Neural progenitor cell (in vitro differentiated cells): Measurements from ENCODE around the gene CCND2. TPM values are rescaled to one million over a fixed set of nuclear protein-coding genes. Genes with fewer than 3 reads are reported as not detected.
A peak's percentile ranks its signal among the peaks of the same experiment; 100 is the strongest.
"Not testable (repeated sequence)": the region's sequence is repeated elsewhere in the genome, so short reads cannot be mapped to it uniquely, and the experiment has no call there.

Source experiments
- DNase-seq: peaks from one replicate; pipeline ENCODE4 v3.0.0-alpha.2; 2016; ENCODE audit warnings: low spot score
- H2AFZ ChIP-seq: fragments of 200-600 bp; sonication (generic); replicated peaks from 2 replicates; pipeline ENCODE4 v1.6.1; 2016; ENCODE audit warnings: antibody characterized with exemption
- H3F3A ChIP-seq: fragments of 200-600 bp; sonication (generic); 2 replicates; pipeline ENCODE4 v1.6.1; 2016; ENCODE audit warnings: antibody characterized with exemption, low read depth
- H3K27ac ChIP-seq: fragments of 200-600 bp; sonication (generic); 2 replicates; pipeline ENCODE4 v1.5.1; 2016; ENCODE audit warnings: mild to moderate bottlenecking
- H3K27me3 ChIP-seq: fragments of 200-600 bp; sonication (generic); 2 replicates; pipeline ENCODE4 v1.6.1; 2016; ENCODE audit warnings: mild to moderate bottlenecking, moderate library complexity
- H3K36me3 ChIP-seq: fragments of 200-600 bp; sonication (generic); 2 replicates; pipeline ENCODE4 v1.5.1; 2016
- H3K4me1 ChIP-seq: fragments of 200-600 bp; sonication (generic); 2 replicates; pipeline ENCODE4 v1.6.1; 2016; ENCODE audit warnings: mixed run types
- H3K4me2 ChIP-seq: fragments of 200-600 bp; sonication (generic); 2 replicates; pipeline ENCODE4 v1.6.1; 2016
- H3K4me3 ChIP-seq: fragments of 200-600 bp; sonication (generic); 2 replicates; pipeline ENCODE4 v1.5.1; 2016
- H3K79me2 ChIP-seq: fragments of 200-600 bp; sonication (generic); 2 replicates; pipeline ENCODE4 v1.6.1; 2016; ENCODE audit warnings: low read depth
- H3K9ac ChIP-seq: fragments of 200-600 bp; sonication (generic); 2 replicates; pipeline ENCODE4 v1.6.1; 2016
- H3K9me3 ChIP-seq: fragments of 200-600 bp; sonication (generic); 2 replicates; pipeline ENCODE4 v1.5.1; 2016; ENCODE audit warnings: low read depth
- H4K20me1 ChIP-seq: fragments of 200-600 bp; sonication (generic); 2 replicates; pipeline ENCODE4 v1.6.1; 2016; ENCODE audit warnings: low read depth
- H3K27ac Mint-ChIP-seq: 3 replicates; pipeline ENCODE4 v1.8.0; 2021; ENCODE audit warnings: mixed read lengths
- H3K27me3 Mint-ChIP-seq: 2 replicates; pipeline ENCODE4 v1.8.0; 2022; ENCODE audit warnings: low read depth, mild to moderate bottlenecking, inconsistent platforms, moderate library complexity, mixed read lengths; ENCODE audit not compliant: insufficient read depth
- H3K36me3 Mint-ChIP-seq: 3 replicates; pipeline ENCODE4 v1.8.0; 2021; ENCODE audit warnings: mixed read lengths
- H3K4me1 Mint-ChIP-seq: 3 replicates; pipeline ENCODE4 v1.8.0; 2021; ENCODE audit warnings: mixed read lengths
- H3K4me3 Mint-ChIP-seq: 3 replicates; pipeline ENCODE4 v1.8.0; 2021; ENCODE audit warnings: mild to moderate bottlenecking, moderate library complexity, mixed read lengths
- H3K9me3 Mint-ChIP-seq: 3 replicates; pipeline ENCODE4 v1.8.0; 2020; ENCODE audit warnings: mixed read lengths
- CTCF ChIP-seq: fragments of 200-600 bp; sonication (generic); IDR thresholded peaks from 2 replicates; pipeline ENCODE4 v1.5.1; 2017; ENCODE audit warnings: antibody characterized with exemption, mild to moderate bottlenecking
- EZH2 ChIP-seq: fragments of 200-600 bp; sonication (generic); IDR thresholded peaks from 2 replicates; pipeline ENCODE4 v1.6.1; 2017; ENCODE audit warnings: antibody characterized with exemption, mild to moderate bottlenecking, moderate library complexity
- EZH2phosphoT487 ChIP-seq: fragments of 200-600 bp; sonication (generic); IDR thresholded peaks from 2 replicates; pipeline ENCODE4 v1.6.1; 2017; ENCODE audit warnings: antibody characterized with exemption
- total RNA-seq: library from RNA; depleted of rRNA; stranded (reverse); fragments of >200 nt; gene quantifications from 2 replicates; pipeline ENCODE4 v1.2.3, GENCODE V29; 2015; ENCODE audit warnings: low replicate concordance

Gene CCND2
- total RNA-seq, 1 donor from 2014 or later = 95.8 TPM

GRCh38 chr12:4242595-4242994 is 31.0 kb upstream of the CCND2 start:
- no peaks in the 10 kb centered on the region for H3K27me3 ChIP-seq
- H3F3A ChIP-seq = peaks cover 6% of the 10 kb centered on the region
- no peak overlapping the region for H3K4me3 ChIP-seq
- peaks cover 11% of the 10 kb centered on the region for H3K4me1 ChIP-seq
- no peaks in the 10 kb centered on the region for H3K79me2 ChIP-seq
- H4K20me1 ChIP-seq = no peaks in the 10 kb centered on the region
- no peak overlapping the region for H2AFZ ChIP-seq
- H3K36me3 ChIP-seq = no peaks in the 10 kb centered on the region
- no peak overlapping the region for H3K4me2 ChIP-seq
- H3K4me3 Mint-ChIP-seq = no peak overlapping the region
- H3K4me1 Mint-ChIP-seq = peaks cover 25% of the 10 kb centered on the region
- H3K27ac ChIP-seq = no peak overlapping the region
- no peaks in the 10 kb centered on the region for H3K36me3 Mint-ChIP-seq
- no peak overlapping the region for H3K9ac ChIP-seq
- no peaks in the 10 kb centered on the region for H3K27me3 Mint-ChIP-seq
- TF ChIP-seq EZH2 (no peak), EZH2phosphoT487 (no peak), CTCF (no peak)
- H3K9me3 ChIP-seq = no peaks in the 10 kb centered on the region
- DNase-seq = no peak
- H3K9me3 Mint-ChIP-seq = peaks cover 18% of the 10 kb centered on the region
- H3K27ac Mint-ChIP-seq = no peak overlapping the region

- no peaks in the 10 kb centered on the region for H3K9me3 ChIP-seq
Observed at GRCh38 chr12:4243091-4243490, 30.5 kb upstream of the CCND2 start.

GRCh38 chr12:4243491-4244100 is 30.0 kb upstream of the CCND2 start:
- Mint-ChIP-seq H3K9me3 (peaks cover 13% of the 10 kb centered on the region), H3K4me1 (peaks cover 25% of the 10 kb centered on the region), H3K27ac (peak overlapping the region; percentile 58)
- H3K27me3 ChIP-seq, H3K36me3 Mint-ChIP-seq, H3K27me3 Mint-ChIP-seq, H3K9me3 ChIP-seq, H3K9ac ChIP-seq, H3K4me3 ChIP-seq, H3F3A ChIP-seq, DNase-seq, H3K27ac ChIP-seq, H2AFZ ChIP-seq, H3K79me2 ChIP-seq, H3K4me3 Mint-ChIP-seq, H3K36me3 ChIP-seq, H3K4me2 ChIP-seq, H4K20me1 ChIP-seq: not testable (repeated sequence)
- peaks cover 11% of the 10 kb centered on the region for H3K4me1 ChIP-seq

More at GRCh38 chr12:4243091-4243490, 30.5 kb upstream of the CCND2 start:
- Histone ChIP-seq H3F3A (peaks cover 6% of the 10 kb centered on the region), H3K27me3 (no peaks in the 10 kb centered on the region), H2AFZ (no peak overlapping the region), H3K79me2 (no peaks in the 10 kb centered on the region), H3K4me3 (no peak overlapping the region), H3K4me1 (peaks cover 11% of the 10 kb centered on the region), H3K36me3 (no peaks in the 10 kb centered on the region), H3K27ac (no peak overlapping the region), H4K20me1 (no peaks in the 10 kb centered on the region), H3K9ac (no peak overlapping the region), H3K4me2 (no peak overlapping the region)
- Mint-ChIP-seq H3K27me3 (no peaks in the 10 kb centered on the region), H3K9me3 (peaks cover 18% of the 10 kb centered on the region), H3K36me3 (no peaks in the 10 kb centered on the region), H3K4me3 (no peak overlapping the region), H3K27ac (no peak overlapping the region), H3K4me1 (peaks cover 25% of the 10 kb centered on the region)
- DNase-seq = no peak
- TF ChIP-seq EZH2 = no peak
- TF ChIP-seq EZH2phosphoT487 = no peak
- TF ChIP-seq CTCF = no peak

DNA sequence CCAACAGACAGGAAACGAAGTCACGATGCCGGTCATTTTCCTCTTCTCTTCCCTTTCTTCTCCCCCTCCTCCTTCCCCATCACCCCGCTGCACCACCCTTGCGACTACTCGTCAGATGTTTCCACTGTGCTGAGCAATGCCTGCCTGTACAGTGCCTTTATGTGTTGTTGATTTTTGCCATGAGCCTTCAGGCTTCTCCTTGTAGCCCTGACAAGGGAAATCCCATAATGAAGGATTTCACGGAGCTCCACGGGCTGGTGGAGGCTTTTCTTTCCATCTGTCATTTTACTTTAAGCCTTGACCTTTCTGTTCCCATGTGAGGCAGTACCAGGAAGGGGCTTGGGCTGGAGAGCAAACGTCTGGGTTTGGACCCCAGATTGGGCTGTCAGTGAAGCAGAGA is 28.7 kb upstream of the CCND2 start:
- peaks cover 6% of the 10 kb centered on the region for H3F3A ChIP-seq
- no peaks in the 10 kb centered on the region for H3K36me3 ChIP-seq
- no peak overlapping the region for H3K27ac ChIP-seq
- no peaks in the 10 kb centered on the region for H3K9me3 ChIP-seq
- Mint-ChIP-seq H3K4me3 (no peak overlapping the region), H3K27ac (no peak overlapping the region), H3K36me3 (no peaks in the 10 kb centered on the region), H3K9me3 (peaks cover 4% of the 10 kb centered on the region), H3K4me1 (peaks cover 25% of the 10 kb centered on the region), H3K27me3 (no peaks in the 10 kb centered on the region)
- H3K4me2 ChIP-seq = no peak overlapping the region
- H3K9ac ChIP-seq = no peak overlapping the region
- no peaks in the 10 kb centered on the region for H4K20me1 ChIP-seq
- no peak for DNase-seq
- no peak for TF ChIP-seq EZH2phosphoT487
- TF ChIP-seq EZH2 = no peak
- TF ChIP-seq CTCF = no peak
- H3K27me3 ChIP-seq = no peaks in the 10 kb centered on the region
- H3K79me2 ChIP-seq = no peaks in the 10 kb centered on the region
- H3K4me1 ChIP-seq = peaks cover 11% of the 10 kb centered on the region
- H2AFZ ChIP-seq = no peak overlapping the region
- no peak overlapping the region for H3K4me3 ChIP-seq
